Renal pelvis (tissue), 4 donors: Measurements from ENCODE around the gene SPG21. TPM values are rescaled to one million over a fixed set of nuclear protein-coding genes. Genes with fewer than 3 reads are reported as not detected.

ENCODE experiments used
- DNase-seq: peaks from one replicate; pipeline ENCODE4 v3.0.0-alpha.2; 2013
- polyA plus RNA-seq, 3 donors: library from polyadenylated mRNA; unstranded; fragments of 120-200 nt; gene quantifications; one replicate each; pipeline ENCODE4 v1.2.1, GENCODE V29; 2013; ENCODE audit not compliant: insufficient read length in 3 of 3

The SPG21 gene
- polyA plus RNA-seq, 3 donors = 103 to 115 (median 105) TPM

- no peak for DNase-seq
Measured at GRCh38 chr15:64948916-64949315, 40.8 kb downstream of the SPG21 start.

GRCh38 chr15:64947211-64947610, 42.5 kb downstream of the SPG21 start:
- DNase-seq = no peak

- DNase-seq = no peak
Measured at GRCh38 chr15:64944961-64945360, 44.8 kb downstream of the SPG21 start.

- DNase-seq = no peak
Measured at GRCh38 chr15:64943512-64944225, 46.0 kb downstream of the SPG21 start.

- DNase-seq = no peak
Measured at GRCh38 chr15:64942356-64942755, 47.4 kb downstream of the SPG21 start.

- DNase-seq = peak; percentile 14
Measured at GRCh38 chr15:64938192-64938591, 51.5 kb downstream of the SPG21 start.

- no peak for DNase-seq
Measured at GRCh38 chr15:64934023-64934422, 55.7 kb downstream of the SPG21 start.

GRCh38 chr15:64931381-64931780, 58.3 kb downstream of the SPG21 start:
- no peak for DNase-seq

- DNase-seq = no peak
Measured at GRCh38 chr15:64930778-64931371, 58.8 kb downstream of the SPG21 start.

- no peak for DNase-seq
Measured at GRCh38 chr15:64930019-64930652, 59.6 kb downstream of the SPG21 start.

GRCh38 chr15:64928626-64929220, 61.0 kb downstream of the SPG21 start:
- DNase-seq = no peak

GRCh38 chr15:64926661-64927060, 63.1 kb downstream of the SPG21 start:
- no peak for DNase-seq

GRCh38 chr15:64925335-64926330, 64.1 kb downstream of the SPG21 start:
- DNase-seq = no peak

- DNase-seq = no peak
Measured at GRCh38 chr15:64923546-64923945, 66.2 kb downstream of the SPG21 start.

GRCh38 chr15:64921711-64922110, 68.0 kb downstream of the SPG21 start:
- no peak for DNase-seq

- DNase-seq = no peak
Measured at GRCh38 chr15:64919721-64920120, 70.0 kb downstream of the SPG21 start.

- DNase-seq = no peak
Measured at GRCh38 chr15:64917211-64917610, 72.5 kb downstream of the SPG21 start.

- DNase-seq = no peak
Measured at GRCh38 chr15:64916365-64916764, 73.3 kb downstream of the SPG21 start.

GRCh38 chr15:64915518-64916227, 74.0 kb downstream of the SPG21 start:
- DNase-seq = no peak
